HAP-1 (cell line): ENCODE data around the gene USE1.
A peak's percentile ranks its signal among the peaks of the same experiment; 100 is the strongest.

Source experiments
- DNase-seq, 2 experiments: peaks; one replicate each; pipeline ENCODE4 v3.0.0-alpha.2; 2016 to 2020; ENCODE audit warnings: low spot score in 2 of 2
- H3K27me3 ChIP-seq: fragments of 250-450 bp; sonication (Bioruptor Pico); 2 replicates; pipeline ENCODE4 v1.5.1; 2020; ENCODE audit warnings: low read depth, mild to moderate bottlenecking, moderate library complexity
- H3K36me3 ChIP-seq: fragments of 250-450 bp; sonication (Bioruptor Pico); replicated peaks from 2 replicates; pipeline ENCODE4 v1.5.1; 2020; ENCODE audit warnings: mild to moderate bottlenecking
- H3K4me1 ChIP-seq: fragments of 250-450 bp; sonication (Bioruptor Pico); 2 replicates; pipeline ENCODE4 v1.5.1; 2020; ENCODE audit warnings: mild to moderate bottlenecking
- H3K4me3 ChIP-seq: fragments of 250-450 bp; sonication (Bioruptor Pico); 2 replicates; pipeline ENCODE4 v1.5.1; 2020; ENCODE audit warnings: mild to moderate bottlenecking, moderate library complexity
- H3K9me3 ChIP-seq: fragments of 250-450 bp; sonication (Bioruptor Pico); 2 replicates; pipeline ENCODE4 v1.5.1; 2020; ENCODE audit warnings: mild to moderate bottlenecking, moderate library complexity
- in situ Hi-C: fragments of 300-500 bp; cut with MboI; formaldehyde crosslinking; loops from 3 replicates; pipeline ENCODE4 v1.14.3; 2020; ENCODE audit warnings: low sequenced_read_pairs, inconsistent platforms, mixed read lengths

USE1 gene

GRCh38 chr19:17264641-17264979 lies 49.5 kb downstream of the USE1 start, which contains the start of gene USHBP1:
Gene USHBP1, minus strand, starts transcription at chr19:17264745. Its CDS starts 446 bp downstream, at chr19:17264299.
- DNase-seq = no peak
- Histone ChIP-seq H3K27me3 (no peaks in the 10 kb centered on the region), H3K4me1 (peaks cover 6% of the 10 kb centered on the region), H3K4me3 (no peak within 1 kb of the TSS), H3K36me3 (peaks cover 7% of the 10 kb centered on the region), H3K9me3 (no peaks in the 10 kb centered on the region)
- in situ Hi-C loops = no loop called here

- no peaks in the 10 kb centered on the region for H3K9me3 ChIP-seq
- DNase-seq = no peak
- no peaks in the 10 kb centered on the region for H3K27me3 ChIP-seq
- in situ Hi-C loops = no loop called here
- peaks cover 5% of the 10 kb centered on the region for H3K4me1 ChIP-seq
- H3K36me3 ChIP-seq = peaks cover 12% of the 10 kb centered on the region
- no peak overlapping the region for H3K4me3 ChIP-seq
Observed at GRCh38 chr19:17266026-17266425, 50.9 kb downstream of the USE1 start.

- in situ Hi-C loops = no loop called here
- Histone ChIP-seq H3K4me1 (peaks cover 4% of the 10 kb centered on the region; the same call in 1 of the 2 replicates), H3K27me3 (no peaks in the 10 kb centered on the region), H3K4me3 (peak overlapping the region; percentile 4; the same call in 1 of the 2 replicates), H3K9me3 (no peaks in the 10 kb centered on the region), H3K36me3 (peaks cover 17% of the 10 kb centered on the region)
- DNase-seq = no peak
Observed at GRCh38 chr19:17266589-17266974, 51.4 kb downstream of the USE1 start.

GRCh38 chr19:17266975-17267788 lies 52.0 kb downstream of the USE1 start, which contains the start of gene BABAM1:
Gene BABAM1, plus strand, starts transcription at chr19:17267443. Its CDS starts 1,364 bp downstream, at chr19:17268807.
- peaks cover 21% of the 10 kb centered on the region for H3K36me3 ChIP-seq
- peak within 1 kb of the TSS; percentile 75 for H3K4me3 ChIP-seq
- DNase-seq = peak; percentile 99 to 100
- in situ Hi-C loops = no loop called here
- H3K9me3 ChIP-seq = no peaks in the 10 kb centered on the region
- H3K4me1 ChIP-seq = peaks cover 4% of the 10 kb centered on the region; the same call in 1 of the 2 replicates
- H3K27me3 ChIP-seq = no peaks in the 10 kb centered on the region

- no peak overlapping the region for H3K4me3 ChIP-seq
- H3K9me3 ChIP-seq = no peaks in the 10 kb centered on the region
- in situ Hi-C loops = no loop called here
- H3K36me3 ChIP-seq = peaks cover 30% of the 10 kb centered on the region
- no peak for DNase-seq
- peaks cover 4% of the 10 kb centered on the region; the same call in 1 of the 2 replicates for H3K4me1 ChIP-seq
- H3K27me3 ChIP-seq = no peaks in the 10 kb centered on the region
Observed at GRCh38 chr19:17268754-17269153, 53.6 kb downstream of the USE1 start.
